ENCODE results near the gene NAP1L4. TPM values are rescaled to one million over a fixed set of nuclear protein-coding genes. Genes with fewer than 3 reads are reported as not detected.

The NAP1L4 gene
- total RNA-seq, 2 experiments from 2014 or later, result 287 to 300 TPM

DNA sequence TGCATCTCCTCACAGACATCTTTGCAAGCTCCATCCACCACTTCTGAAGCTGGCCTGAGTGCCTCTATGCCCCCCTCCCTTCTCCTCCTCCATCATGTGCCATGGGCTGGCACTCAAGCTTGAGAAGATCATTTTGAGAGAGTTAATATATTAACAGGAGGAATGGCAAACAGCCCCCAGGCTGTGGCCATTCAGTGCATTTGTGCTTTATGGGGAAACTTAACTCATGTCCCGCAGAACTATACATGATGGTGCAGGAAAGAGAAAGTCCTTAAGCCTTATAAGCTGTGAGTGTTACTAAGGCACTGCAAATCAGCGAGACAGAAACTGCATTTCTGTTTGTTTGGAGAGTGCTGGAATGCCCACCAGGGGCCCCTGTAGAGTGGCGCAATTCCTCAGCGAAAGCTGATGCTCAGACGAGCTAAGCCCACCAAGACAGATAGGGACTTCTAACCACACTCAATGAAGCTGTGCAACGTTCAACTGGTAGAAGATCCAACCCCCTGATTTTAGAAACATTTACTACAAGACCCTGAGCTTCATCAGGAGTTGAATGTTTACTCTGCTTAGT, 36.1 kb downstream of the NAP1L4 start:
- peak overlapping the region; percentile 60 for H3K27ac Mint-ChIP-seq
- ChIA-PET POLR2A (interaction anchor here (0.7 to 1.1 kb wide), 2 partner anchors 12 to 16 kb away, joined by 3 to 5 read pairs; no protein-coding TSS in a partner anchor), CTCF (interaction anchor here (0.7 to 3.6 kb wide), 4 partner anchors 9 to 466 kb away, joined by 3 to 17 read pairs (median 4); no protein-coding TSS in a partner anchor)
- DNase-seq (no peak), ATAC-seq (no peak)
- H3K4me1 Mint-ChIP-seq (ENCODE audit: low read depth), result peaks cover 49% of the 10 kb centered on the region
- no peaks in the 10 kb centered on the region for H3K27me3 Mint-ChIP-seq (ENCODE audit: low read depth)
- H3K4me3 Mint-ChIP-seq, result no peak overlapping the region
- peaks cover 86% of the 10 kb centered on the region for H3K36me3 Mint-ChIP-seq (ENCODE audit: low read depth)
- no peaks in the 10 kb centered on the region for H3K9me3 Mint-ChIP-seq (ENCODE audit: insufficient read depth)

GRCh38 chr11:2954263-2954662, 37.9 kb downstream of the NAP1L4 start:
- CTCF ChIA-PET, result interaction anchor here (1.0 to 3.6 kb wide), 8 partner anchors 21 to 421 kb away, joined by 4 to 17 read pairs (median 5); no protein-coding TSS in a partner anchor
- POLR2A ChIA-PET, result interaction anchor here (0.7 to 1.3 kb wide), 3 partner anchors 9 to 27 kb away, joined by 3 to 4 read pairs (median 4); no protein-coding TSS in a partner anchor

GRCh38 chr11:2952290-2952689, 39.8 kb downstream of the NAP1L4 start:
- DNase-seq (no peak), ATAC-seq (no peak)
- Mint-ChIP-seq H3K27me3 (ENCODE audit: low read depth) (no peaks in the 10 kb centered on the region), H3K4me1 (ENCODE audit: low read depth) (peaks cover 61% of the 10 kb centered on the region), H3K27ac (peak overlapping the region; percentile 63), H3K9me3 (ENCODE audit: insufficient read depth) (no peaks in the 10 kb centered on the region), H3K4me3 (no peak overlapping the region), H3K36me3 (ENCODE audit: low read depth) (peaks cover 88% of the 10 kb centered on the region)
- ChIA-PET POLR2A (interaction anchor here (2.4 kb wide), 1 partner anchor 10 kb away, joined by 5 read pairs; no protein-coding TSS in a partner anchor), CTCF (interaction anchor here (0.6 to 3.0 kb wide), 6 partner anchors 8 to 419 kb away, joined by 3 to 17 read pairs (median 3); no protein-coding TSS in a partner anchor)

More at GRCh38 chr11:2954263-2954662, 37.9 kb downstream of the NAP1L4 start:
- peaks cover 84% of the 10 kb centered on the region for H3K36me3 Mint-ChIP-seq (ENCODE audit: low read depth)
- DNase-seq (no peak), ATAC-seq (no peak)
- H3K9me3 Mint-ChIP-seq (ENCODE audit: insufficient read depth), result no peaks in the 10 kb centered on the region
- peak overlapping the region; percentile 44 for H3K27ac Mint-ChIP-seq
- no peaks in the 10 kb centered on the region for H3K27me3 Mint-ChIP-seq (ENCODE audit: low read depth)
- no peak overlapping the region for H3K4me3 Mint-ChIP-seq
- H3K4me1 Mint-ChIP-seq (ENCODE audit: low read depth), result peaks cover 55% of the 10 kb centered on the region

- Mint-ChIP-seq H3K27ac (peak overlapping the region; percentile 36), H3K4me1 (ENCODE audit: low read depth) (peaks cover 68% of the 10 kb centered on the region), H3K36me3 (ENCODE audit: low read depth) (peaks cover 89% of the 10 kb centered on the region), H3K9me3 (ENCODE audit: insufficient read depth) (no peaks in the 10 kb centered on the region), H3K27me3 (ENCODE audit: low read depth) (no peaks in the 10 kb centered on the region), H3K4me3 (peak overlapping the region; percentile 13)
- ATAC-seq (peak; percentile 38), DNase-seq (no peak)
- CTCF ChIA-PET, result interaction anchor here (0.6 kb wide), 1 partner anchor 70 kb away, joined by 3 read pairs; no protein-coding TSS in a partner anchor
- POLR2A ChIA-PET, result interaction anchor here (0.9 to 2.4 kb wide), 3 partner anchors 9 to 10 kb away, joined by 3 to 5 read pairs (median 3); no protein-coding TSS in a partner anchor
Measured at GRCh38 chr11:2951231-2952110, 40.7 kb downstream of the NAP1L4 start.

- ChIA-PET POLR2A (interaction anchor here (0.6 to 1.0 kb wide), 3 partner anchors 9 to 31 kb away, joined by 3 read pairs; no protein-coding TSS in a partner anchor), CTCF (no interaction called here)
- ATAC-seq, result no peak
- Mint-ChIP-seq H3K9me3 (ENCODE audit: insufficient read depth) (no peaks in the 10 kb centered on the region), H3K27ac (peak overlapping the region; percentile 43), H3K4me3 (no peak overlapping the region), H3K36me3 (ENCODE audit: low read depth) (peaks cover 87% of the 10 kb centered on the region), H3K4me1 (ENCODE audit: low read depth) (peaks cover 72% of the 10 kb centered on the region), H3K27me3 (ENCODE audit: low read depth) (no peaks in the 10 kb centered on the region)
- DNase-seq, result no peak
Measured at GRCh38 chr11:2950825-2951224, 41.3 kb downstream of the NAP1L4 start.

DNA sequence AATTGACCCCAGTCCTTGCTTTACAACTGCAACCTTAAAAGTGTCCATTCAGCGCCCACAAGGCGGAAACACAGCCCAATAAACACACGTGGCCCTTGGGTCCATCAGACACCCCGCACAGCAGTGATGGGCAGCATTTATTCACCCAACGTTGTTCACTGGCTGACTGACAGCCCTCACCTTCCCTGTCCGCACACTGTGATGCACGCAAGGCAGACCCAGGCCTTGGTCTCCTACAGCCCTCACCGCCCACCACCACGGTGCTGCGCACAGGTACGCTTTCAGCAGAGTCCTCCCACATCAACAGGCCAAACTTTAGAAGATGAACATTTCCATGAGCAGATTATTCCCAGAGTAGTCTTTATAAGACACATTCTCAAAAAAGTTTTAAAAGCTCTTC, 42.2 kb downstream of the NAP1L4 start:
- H3K9me3 Mint-ChIP-seq (ENCODE audit: insufficient read depth), result no peaks in the 10 kb centered on the region
- peaks cover 76% of the 10 kb centered on the region for H3K4me1 Mint-ChIP-seq (ENCODE audit: low read depth)
- ATAC-seq (no peak), DNase-seq (no peak)
- ChIA-PET POLR2A (no interaction called here), CTCF (no interaction called here)
- peak overlapping the region; percentile 75 for H3K27ac Mint-ChIP-seq
- H3K27me3 Mint-ChIP-seq (ENCODE audit: low read depth), result no peaks in the 10 kb centered on the region
- no peak overlapping the region for H3K4me3 Mint-ChIP-seq
- H3K36me3 Mint-ChIP-seq (ENCODE audit: low read depth), result peaks cover 90% of the 10 kb centered on the region

DNA sequence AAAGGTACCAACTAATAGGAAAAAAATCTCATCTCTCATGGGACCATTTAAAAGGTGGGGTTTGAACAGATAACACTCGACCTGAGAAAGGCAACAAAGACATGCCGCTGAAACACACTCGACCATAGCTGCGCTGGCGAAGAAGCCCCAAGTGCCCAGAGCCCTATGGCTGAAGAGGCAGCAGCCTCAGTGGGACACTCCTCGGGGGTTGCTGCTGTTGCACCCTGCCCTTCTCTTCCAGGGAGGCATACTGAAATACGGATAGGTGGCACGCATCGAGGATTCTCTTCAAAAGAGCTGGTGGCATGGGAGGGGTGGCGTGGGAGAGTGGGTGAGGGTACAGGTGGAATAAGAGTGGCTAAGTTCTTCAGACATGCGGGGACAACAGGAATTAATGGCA, 44.4 kb downstream of the NAP1L4 start:
- ATAC-seq (no peak), DNase-seq (no peak)
- H3K4me3 Mint-ChIP-seq, result no peak overlapping the region
- H3K36me3 Mint-ChIP-seq (ENCODE audit: low read depth), result peaks cover 80% of the 10 kb centered on the region
- no peaks in the 10 kb centered on the region for H3K27me3 Mint-ChIP-seq (ENCODE audit: low read depth)
- CTCF ChIA-PET, result interaction anchor here (0.9 to 1.6 kb wide), 2 partner anchors 8 to 28 kb away, joined by 3 to 4 read pairs; no protein-coding TSS in a partner anchor
- POLR2A ChIA-PET, result no interaction called here
- no peak overlapping the region for H3K27ac Mint-ChIP-seq
- H3K4me1 Mint-ChIP-seq (ENCODE audit: low read depth), result peaks cover 61% of the 10 kb centered on the region
- H3K9me3 Mint-ChIP-seq (ENCODE audit: insufficient read depth), result no peaks in the 10 kb centered on the region

DNA sequence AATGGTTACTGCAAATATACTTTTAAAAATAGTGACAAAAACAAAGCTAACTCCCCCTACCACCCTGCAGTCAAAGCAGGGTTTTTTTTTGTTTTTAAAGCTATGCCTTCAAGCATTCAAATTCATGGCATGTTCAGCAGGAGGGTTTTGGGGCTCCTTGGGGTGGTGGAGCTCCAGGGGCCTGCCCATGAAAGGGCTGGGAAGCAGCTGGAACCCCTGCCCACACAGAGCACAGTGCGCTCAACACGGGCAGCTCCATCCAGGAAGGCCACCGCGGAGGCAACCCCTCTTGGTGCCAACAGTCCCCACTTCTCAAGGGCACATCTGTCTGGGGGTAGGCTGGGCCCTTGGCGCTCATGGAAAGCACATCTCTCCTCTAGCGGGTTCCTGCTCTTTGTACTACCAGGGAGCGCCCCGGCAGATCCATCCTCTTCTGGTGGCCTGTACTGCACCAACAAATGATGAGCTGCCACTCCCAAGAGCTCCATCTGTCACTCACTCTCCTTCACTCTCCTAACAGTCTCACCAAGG, 46.3 kb downstream of the NAP1L4 start:
- no peak for DNase-seq
- Mint-ChIP-seq H3K36me3 (ENCODE audit: low read depth) (peaks cover 64% of the 10 kb centered on the region), H3K9me3 (ENCODE audit: insufficient read depth) (no peaks in the 10 kb centered on the region), H3K27me3 (ENCODE audit: low read depth) (no peaks in the 10 kb centered on the region), H3K4me3 (peak overlapping the region; percentile 43), H3K27ac (peak overlapping the region; percentile 72), H3K4me1 (ENCODE audit: low read depth) (peaks cover 48% of the 10 kb centered on the region)
- no peak for ATAC-seq
- CTCF ChIA-PET, result interaction anchor here (0.7 to 2.3 kb wide), 7 partner anchors 16 to 424 kb away, joined by 3 to 21 read pairs (median 9); no protein-coding TSS in a partner anchor
- POLR2A ChIA-PET, result interaction anchor here (1.3 to 1.4 kb wide), 2 partner anchors 22 to 62 kb away, joined by 3 read pairs; no protein-coding TSS in a partner anchor

DNA sequence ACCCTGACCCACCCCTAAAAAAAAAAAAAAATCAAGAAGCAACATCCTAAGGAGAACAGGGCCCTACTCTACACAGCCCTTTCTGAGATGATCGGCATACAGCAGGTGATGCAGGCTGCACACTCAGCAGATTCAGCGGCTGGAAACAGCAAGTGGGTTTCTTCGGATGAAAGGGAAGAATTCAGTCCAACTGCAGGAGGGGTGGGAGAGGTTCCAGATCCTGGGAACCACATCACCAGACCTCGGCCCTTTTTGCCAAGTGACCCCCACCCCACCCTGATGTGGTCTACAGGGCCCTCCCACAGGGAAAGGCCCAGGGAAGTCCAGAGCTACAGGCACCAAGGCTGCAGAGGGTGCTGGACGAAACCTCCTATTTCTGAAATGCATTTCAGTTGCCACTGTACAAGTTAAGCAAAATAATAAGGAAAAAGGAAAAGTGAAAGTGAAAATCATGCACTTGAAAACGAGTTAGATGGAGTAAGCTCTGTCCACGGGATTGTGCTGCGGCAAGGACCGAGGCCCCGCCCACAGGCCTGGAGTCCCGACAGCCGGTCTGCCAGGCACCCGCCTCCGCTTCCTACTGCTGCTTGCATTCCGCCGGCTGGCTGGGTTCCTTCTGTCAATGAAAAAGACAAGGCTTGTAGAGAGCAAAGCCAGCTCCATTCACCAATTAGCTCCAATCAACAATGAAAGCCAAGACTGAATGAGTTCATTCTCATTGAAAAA, 46.9 kb downstream of the NAP1L4 start:
- Mint-ChIP-seq H3K4me3 (peak overlapping the region; percentile 43), H3K27me3 (ENCODE audit: low read depth) (no peaks in the 10 kb centered on the region), H3K27ac (peak overlapping the region; percentile 72), H3K9me3 (ENCODE audit: insufficient read depth) (no peaks in the 10 kb centered on the region), H3K36me3 (ENCODE audit: low read depth) (peaks cover 59% of the 10 kb centered on the region), H3K4me1 (ENCODE audit: low read depth) (peaks cover 49% of the 10 kb centered on the region)
- peak; percentile 71 for DNase-seq
- ChIA-PET POLR2A (interaction anchor here (1.4 kb wide), 1 partner anchor 23 kb away, joined by 3 read pairs; no protein-coding TSS in a partner anchor), CTCF (interaction anchor here (0.7 to 2.3 kb wide), 6 partner anchors 15 to 423 kb away, joined by 3 to 21 read pairs (median 9); no protein-coding TSS in a partner anchor)
- peak; percentile 72 for ATAC-seq

GRCh38 chr11:2944530-2944929, 47.6 kb downstream of the NAP1L4 start:
- CTCF ChIA-PET, result interaction anchor here (0.7 to 2.3 kb wide), 2 partner anchors 8 to 77 kb away, joined by 3 to 21 read pairs; no protein-coding TSS in a partner anchor
- H3K27me3 Mint-ChIP-seq (ENCODE audit: low read depth), result no peaks in the 10 kb centered on the region
- DNase-seq, result no peak
- H3K4me3 Mint-ChIP-seq, result no peak overlapping the region
- POLR2A ChIA-PET, result interaction anchor here (0.9 to 1.3 kb wide), 3 partner anchors 12 to 52 kb away, joined by 4 to 5 read pairs (median 5); no protein-coding TSS in a partner anchor
- H3K36me3 Mint-ChIP-seq (ENCODE audit: low read depth), result peaks cover 57% of the 10 kb centered on the region
- no peak for ATAC-seq
- H3K9me3 Mint-ChIP-seq (ENCODE audit: insufficient read depth), result no peaks in the 10 kb centered on the region
- H3K27ac Mint-ChIP-seq, result no peak overlapping the region
- peaks cover 50% of the 10 kb centered on the region for H3K4me1 Mint-ChIP-seq (ENCODE audit: low read depth)

Measured in activated CD8-positive, alpha-beta T cell treated with anti-CD3 and anti-CD28 coated beads, Interleukin-2, amount 10 ng/mL, durations not matched to agents 7 days and 5 days (primary cell).